Endothelial cell of umbilical vein (primary cell): ENCODE results near the gene CISD3. TPM values are rescaled to one million over a fixed set of nuclear protein-coding genes. Genes with fewer than 3 reads are reported as not detected.

Experiments
- BruUV-seq: library from RNA; stranded (reverse); fragments of 400-500 nt; replicated peaks from 2 replicates; lab custom pipeline; 2021; lab: Mats Ljungman, UMichigan
- CTCF ChIA-PET: fragments of 300-600, 350-600 bp; sonication (Branson Sonifier 250); formaldehyde crosslinking; loops from one replicate; lab custom pipeline; 2021; ENCODE audit warnings: antibody characterized with exemption, inconsistent platforms; lab: Charles Lee
- POLR2A ChIA-PET: fragments of 300-600, 350-600 bp; sonication (Branson Sonifier 250); formaldehyde crosslinking; loops from one replicate; lab custom pipeline; 2021; ENCODE audit warnings: antibody characterized with exemption, inconsistent platforms; lab: Charles Lee
- DNase-seq: peaks from one replicate; pipeline ENCODE4 v3.0.0-alpha.2; 2011; ENCODE audit warnings: low read depth, low spot score
- FAIRE-seq: peaks from 2 replicates; lab custom pipeline; 2011; peaks lifted over from hg19 to GRCh38; lab: Jason Lieb, UNC
- H2AFZ ChIP-seq: 2 replicates; pipeline ENCODE4 v1.6.0; 2012; ENCODE audit warnings: low read depth, low read length, control low read depth, inconsistent platforms
- H3K27ac ChIP-seq: 2 replicates; pipeline ENCODE4 v1.5.1; 2011; ENCODE audit warnings: low read depth, mild to moderate bottlenecking, control low read depth, low read length, moderate library complexity; ENCODE audit not compliant: insufficient read depth
- H3K27me3 ChIP-seq, 2 experiments: 2 replicates each; pipeline versions ENCODE4 v1.6.0 to v1.6.1; 2011; ENCODE audit warnings: low read length in 2 of 2, mixed read lengths in 1 of 2; ENCODE audit not compliant: control insufficient read depth in 2 of 2, insufficient read depth in 2 of 2
- H3K36me3 ChIP-seq, 2 experiments: 2 replicates in 1 of 2; 3 replicates in 1 of 2; pipeline ENCODE4 v1.5.1; 2011; ENCODE audit warnings: low read length in 2 of 2, mild to moderate bottlenecking in 1 of 2, moderate library complexity in 1 of 2; ENCODE audit not compliant: control insufficient read depth in 2 of 2, insufficient read depth in 2 of 2; ENCODE audit errors: extremely low read depth in 1 of 2
- H3K4me1 ChIP-seq: 3 replicates; pipeline ENCODE4 v1.5.1; 2011; ENCODE audit warnings: mild to moderate bottlenecking, low read length; ENCODE audit not compliant: control insufficient read depth, insufficient read depth; ENCODE audit errors: extremely low read depth
- H3K4me2 ChIP-seq: 2 replicates; pipeline ENCODE4 v1.6.1; 2011; ENCODE audit warnings: low read length, control low read depth, mixed read lengths; ENCODE audit not compliant: insufficient read depth
- H3K4me3 ChIP-seq, 3 experiments: fragments of 200-600 bp in 1 of 3; sonication (generic), shearing (Covaris generic) in 1 of 3; replicated peaks in 1 of 3; 2 replicates each; pipeline ENCODE4 v1.5.1; 2011 to 2016; ENCODE audit warnings: control low read depth in 3 of 3, low read length in 3 of 3, mild to moderate bottlenecking in 2 of 3, inconsistent platforms in 1 of 3, low read depth in 1 of 3, moderate library complexity in 1 of 3; ENCODE audit not compliant: insufficient read depth in 1 of 3
- H3K79me2 ChIP-seq: 2 replicates; pipeline ENCODE4 v1.6.0; 2012; ENCODE audit warnings: low read length, inconsistent platforms; ENCODE audit not compliant: control insufficient read depth, insufficient read depth
- H3K9ac ChIP-seq: replicated peaks from 2 replicates; pipeline ENCODE3; 2011; ENCODE audit warnings: low read length, control low read depth; ENCODE audit not compliant: insufficient read depth; ENCODE audit errors: extremely low read depth
- H3K9me1 ChIP-seq: replicated peaks from 3 replicates; pipeline ENCODE4 v1.6.0; 2011; ENCODE audit warnings: mild to moderate bottlenecking, low read length; ENCODE audit not compliant: control insufficient read depth, insufficient read depth; ENCODE audit errors: extremely low read depth
- H3K9me3 ChIP-seq: replicated peaks from 2 replicates; pipeline ENCODE4 v1.5.1; 2012; ENCODE audit warnings: low read length, inconsistent platforms; ENCODE audit not compliant: control insufficient read depth, insufficient read depth
- H4K20me1 ChIP-seq: replicated peaks from 2 replicates; pipeline ENCODE3; 2011; ENCODE audit warnings: mild to moderate bottlenecking, low read length; ENCODE audit not compliant: control insufficient read depth, insufficient read depth; ENCODE audit errors: extremely low read depth
- EZH2 ChIP-seq: IDR thresholded peaks from 2 replicates; pipeline ENCODE4 v1.6.1; 2012; ENCODE audit warnings: borderline replicate concordance, low read depth, mild to moderate bottlenecking, moderate library complexity, low read length, inconsistent platforms; ENCODE audit not compliant: severe bottlenecking
- FOS ChIP-seq: IDR thresholded peaks from 2 replicates; pipeline ENCODE4 v1.6.1; 2011; ENCODE audit warnings: mild to moderate bottlenecking, low read length, moderate library complexity, borderline replicate concordance; ENCODE audit not compliant: insufficient read depth
- GATA2 ChIP-seq: IDR thresholded peaks from 2 replicates; pipeline ENCODE4 v1.7.0; 2011; ENCODE audit warnings: low read depth, mild to moderate bottlenecking, moderate library complexity, mixed read lengths, low read length; ENCODE audit not compliant: insufficient read length, insufficient read depth
- JUN ChIP-seq: IDR thresholded peaks from 2 replicates; pipeline ENCODE4 v1.6.1; 2011; ENCODE audit warnings: borderline replicate concordance, low read depth; ENCODE audit not compliant: insufficient read length, insufficient read depth
- MYC ChIP-seq: IDR thresholded peaks from one replicate; pipeline ENCODE4 v1.6.1; 2011; ENCODE audit warnings: mild to moderate bottlenecking, low read depth, low read length
- POLR2A ChIP-seq: IDR thresholded peaks from 2 replicates; pipeline ENCODE4 v1.6.1; 2012; ENCODE audit warnings: low read depth, mild to moderate bottlenecking, control low read depth, low read length
- POLR2AphosphoS5 ChIP-seq: IDR thresholded peaks from 2 replicates; pipeline ENCODE4 v1.6.1; 2012; ENCODE audit warnings: low read depth, mild to moderate bottlenecking, control low read depth, low read length, moderate library complexity; ENCODE audit not compliant: insufficient read depth
- dilution Hi-C: fragments of 300-500 bp; cut with MboI; formaldehyde crosslinking; loops from one replicate; pipeline ENCODE4 v1.15.0; 2019; ENCODE audit warnings: low sequenced_read_pairs; ENCODE audit not compliant: extremely low pct_ligation_motif_present
- intact Hi-C: fragments of 100-400 bp; cut with micrococcal nuclease; formaldehyde crosslinking; loops from one replicate; pipeline ENCODE4 v1.10.0; 2022
- polyA plus RNA-seq, 4 experiments: library from polyadenylated mRNA; depleted of rRNA in 3 of 4; stranded (reverse) in 3 of 4; unstranded in 1 of 4; fragments of >200 nt; gene quantifications; 2 replicates each; pipeline versions ENCODE4 v1.2.1 to v1.2.3, GENCODE V29; 2011 to 2012; ENCODE audit warnings: missing spikeins in 1 of 4
- total RNA-seq: library from RNA; stranded (reverse); gene quantifications from 2 replicates; pipeline ENCODE4 v1.2.3, GENCODE V29; 2021
- TF ChIP-seq, protein P1 (sequence below), 2 donors: IDR thresholded peaks; 1 replicate in 1 of 2; 2 replicates in 1 of 2; pipeline ENCODE4 v1.5.1; 2011; ENCODE audit warnings: low read length in 2 of 2, mild to moderate bottlenecking in 2 of 2, moderate library complexity in 2 of 2, control low read depth in 1 of 2, inconsistent platforms in 1 of 2, low read depth in 1 of 2; ENCODE audit not compliant: insufficient read depth in 1 of 2; ENCODE audit errors: extremely low read depth in 1 of 2
- TF ChIP-seq, protein P2 (sequence below): IDR thresholded peaks from 2 replicates; pipeline ENCODE4 v1.6.1; 2011; ENCODE audit not compliant: insufficient read depth, insufficient read length

Gene CISD3
- total and polyA plus RNA-seq, 2 donors (not counting 3 experiments of a cell fraction or from before 2014, with no cell fraction given): 8.7 to 23.7 TPM

GRCh38 chr17:38779965-38780752, 50.0 kb downstream of the CISD3 start:
- Histone ChIP-seq H3K4me1 (no peaks in the 10 kb centered on the region), H3K9me3 (no peaks in the 10 kb centered on the region), H3K4me3 (no peak overlapping the region), H4K20me1 (no peaks in the 10 kb centered on the region), H2AFZ (no peak overlapping the region), H3K9ac (no peak overlapping the region), H3K27ac (no peak overlapping the region), H3K27me3 (no peaks in the 10 kb centered on the region), H3K36me3 (peaks cover 32 to 65% of the 10 kb centered on the region in 2 experiments), H3K4me2 (no peak overlapping the region), H3K9me1 (no peaks in the 10 kb centered on the region), H3K79me2 (no peaks in the 10 kb centered on the region)
- intact Hi-C loops (no loop called here), dilution Hi-C loops (no loop called here)
- FAIRE-seq: no peak
- no TSS peak for BruUV-seq
- TF ChIP-seq EZH2: no peak
- TF ChIP-seq FOS: no peak
- TF ChIP-seq, protein P1, sequence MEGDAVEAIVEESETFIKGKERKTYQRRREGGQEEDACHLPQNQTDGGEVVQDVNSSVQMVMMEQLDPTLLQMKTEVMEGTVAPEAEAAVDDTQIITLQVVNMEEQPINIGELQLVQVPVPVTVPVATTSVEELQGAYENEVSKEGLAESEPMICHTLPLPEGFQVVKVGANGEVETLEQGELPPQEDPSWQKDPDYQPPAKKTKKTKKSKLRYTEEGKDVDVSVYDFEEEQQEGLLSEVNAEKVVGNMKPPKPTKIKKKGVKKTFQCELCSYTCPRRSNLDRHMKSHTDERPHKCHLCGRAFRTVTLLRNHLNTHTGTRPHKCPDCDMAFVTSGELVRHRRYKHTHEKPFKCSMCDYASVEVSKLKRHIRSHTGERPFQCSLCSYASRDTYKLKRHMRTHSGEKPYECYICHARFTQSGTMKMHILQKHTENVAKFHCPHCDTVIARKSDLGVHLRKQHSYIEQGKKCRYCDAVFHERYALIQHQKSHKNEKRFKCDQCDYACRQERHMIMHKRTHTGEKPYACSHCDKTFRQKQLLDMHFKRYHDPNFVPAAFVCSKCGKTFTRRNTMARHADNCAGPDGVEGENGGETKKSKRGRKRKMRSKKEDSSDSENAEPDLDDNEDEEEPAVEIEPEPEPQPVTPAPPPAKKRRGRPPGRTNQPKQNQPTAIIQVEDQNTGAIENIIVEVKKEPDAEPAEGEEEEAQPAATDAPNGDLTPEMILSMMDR (IDR thresholded peaks at IDR 0.05; ENCODE audit: extremely low read depth in 1 of 2, insufficient read depth in 1 of 2, low read depth in 1 of 2, low read length in 2 of 2): no peak
- TF ChIP-seq, protein P2, sequence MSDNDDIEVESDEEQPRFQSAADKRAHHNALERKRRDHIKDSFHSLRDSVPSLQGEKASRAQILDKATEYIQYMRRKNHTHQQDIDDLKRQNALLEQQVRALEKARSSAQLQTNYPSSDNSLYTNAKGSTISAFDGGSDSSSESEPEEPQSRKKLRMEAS: no peak
- no peak for TF ChIP-seq POLR2AphosphoS5
- TF ChIP-seq POLR2A: no peak
- TF ChIP-seq MYC: no peak
- no peak for TF ChIP-seq GATA2
- TF ChIP-seq JUN: no peak
- CTCF ChIA-PET: no interaction called here
- DNase-seq: no peak
- POLR2A ChIA-PET: no interaction called here
